ENCODE measurements around the gene GMDS.
A peak's percentile ranks its signal among the peaks of the same experiment; 100 is the strongest.

Gene GMDS

GRCh38 chr6:1586861-1587450 is 658.4 kb downstream of the GMDS start:
- no peak for DNase-seq (ENCODE audit: low spot score)

- DNase-seq (ENCODE audit: low spot score), result no peak
Observed at GRCh38 chr6:1586256-1586655, 659.1 kb downstream of the GMDS start.

GRCh38 chr6:1585669-1586049 is 659.7 kb downstream of the GMDS start:
- no peak for DNase-seq (ENCODE audit: low spot score)

GRCh38 chr6:1584996-1585668 is 660.3 kb downstream of the GMDS start:
- DNase-seq (ENCODE audit: low spot score), result no peak

GRCh38 chr6:1584146-1584545 is 661.3 kb downstream of the GMDS start:
- no peak for DNase-seq (ENCODE audit: low spot score)

GRCh38 chr6:1581120-1581991 is 664.0 kb downstream of the GMDS start:
- no peak for DNase-seq (ENCODE audit: low spot score)

GRCh38 chr6:1580585-1580984 is 664.8 kb downstream of the GMDS start:
- no peak for DNase-seq (ENCODE audit: low spot score)

GRCh38 chr6:1580109-1580508 is 665.3 kb downstream of the GMDS start:
- DNase-seq (ENCODE audit: low spot score), result no peak

GRCh38 chr6:1579096-1579495 is 666.3 kb downstream of the GMDS start:
- DNase-seq (ENCODE audit: low spot score), result peak; percentile 91

GRCh38 chr6:1577896-1578745 is 667.3 kb downstream of the GMDS start:
- DNase-seq (ENCODE audit: low spot score), result no peak

- DNase-seq (ENCODE audit: low spot score), result no peak
Observed at GRCh38 chr6:1577146-1577680, 668.2 kb downstream of the GMDS start.

- no peak for DNase-seq (ENCODE audit: low spot score)
Observed at GRCh38 chr6:1576711-1577110, 668.7 kb downstream of the GMDS start.

GRCh38 chr6:1576166-1576565 is 669.2 kb downstream of the GMDS start:
- DNase-seq (ENCODE audit: low spot score), result no peak

- DNase-seq (ENCODE audit: low spot score), result peak; percentile 74
Observed at GRCh38 chr6:1575210-1576041, 670.0 kb downstream of the GMDS start.

GRCh38 chr6:1574890-1575209 is 670.6 kb downstream of the GMDS start:
- DNase-seq (ENCODE audit: low spot score), result no peak

- DNase-seq (ENCODE audit: low spot score), result no peak
Observed at GRCh38 chr6:1574083-1574761, 671.2 kb downstream of the GMDS start.

All from COLO829 (cell line).